HepG2 (cell line): ENCODE results near the gene CTBP1. TPM values are rescaled to one million over a fixed set of nuclear protein-coding genes. Genes with fewer than 3 reads are reported as not detected.

ENCODE experiments used
- ARID3A ChIP-seq: IDR thresholded peaks from 2 replicates; pipeline ENCODE4 v1.6.1; 2012; ENCODE audit warnings: low read depth, low read length, improper control_type of control experiment
- BCL3 ChIP-seq: sonication (generic); formaldehyde crosslinking; IDR thresholded peaks from 2 replicates; pipeline ENCODE4 v1.5.1; 2020; ENCODE audit warnings: mild to moderate bottlenecking, missing genetic modification reagents, moderate library complexity
- GLMP ChIP-seq: sonication (generic); formaldehyde crosslinking; IDR thresholded peaks from 2 replicates; pipeline ENCODE4 v1.9.0; 2021; ENCODE audit warnings: missing genetic modification reagents, mild to moderate bottlenecking, borderline replicate concordance
- HNRNPH1 ChIP-seq: fragments of 200-400 bp; formaldehyde crosslinking; optimal IDR thresholded peaks from 2 replicates; pipeline ENCODE3; 2017; ENCODE audit warnings: mild to moderate bottlenecking, low read depth, low read length
- HOXA5 ChIP-seq: sonication (generic); formaldehyde crosslinking; IDR thresholded peaks from 2 replicates; pipeline ENCODE4 v1.4.0; 2020; ENCODE audit warnings: missing genetic modification reagents
- MBNL3 ChIP-seq: fragments of 250-450 bp; sonication (Bioruptor Pico); conservative IDR thresholded peaks from 2 replicates; pipeline ENCODE4 v1.8.0; 2022; ENCODE audit warnings: mild to moderate bottlenecking, inconsistent platforms
- MLLT10 ChIP-seq: sonication (generic); formaldehyde crosslinking; IDR thresholded peaks from 2 replicates; pipeline ENCODE4 v1.4.0; 2020; ENCODE audit warnings: missing genetic modification reagents
- NCOA5 ChIP-seq: sonication (generic); formaldehyde crosslinking; IDR thresholded peaks from 2 replicates; pipeline ENCODE4 v1.4.0; 2020; ENCODE audit warnings: missing genetic modification reagents
- SNAPC5 ChIP-seq: sonication (generic); formaldehyde crosslinking; IDR thresholded peaks from 2 replicates; pipeline ENCODE4 v1.8.1; 2023; ENCODE audit warnings: mild to moderate bottlenecking, missing genetic modification reagents, borderline replicate concordance
- TARDBP ChIP-seq: sonication (generic); formaldehyde crosslinking; IDR thresholded peaks from 2 replicates; pipeline ENCODE4 v1.8.0; 2022; ENCODE audit warnings: mild to moderate bottlenecking, missing genetic modification reagents
- TBX3 ChIP-seq: fragments of 450-650 bp; IDR thresholded peaks from 2 replicates; pipeline ENCODE4 v1.6.1; 2017; ENCODE audit warnings: antibody characterized with exemption, mild to moderate bottlenecking, inconsistent platforms, borderline replicate concordance
- YY1 ChIP-seq: IDR thresholded peaks from 2 replicates; pipeline ENCODE4 v1.6.1; 2011; ENCODE audit warnings: low read length, low read depth, moderate library complexity, mild to moderate bottlenecking; ENCODE audit not compliant: insufficient read depth, insufficient replicate concordance
- ZBTB7B ChIP-seq: sonication (generic); formaldehyde crosslinking; IDR thresholded peaks from 2 replicates; pipeline ENCODE4 v1.4.0; 2020; ENCODE audit warnings: missing genetic modification reagents
- ZC3H4 ChIP-seq: sonication (generic); formaldehyde crosslinking; IDR thresholded peaks from 2 replicates; pipeline ENCODE4 v1.4.0; 2020; ENCODE audit warnings: missing genetic modification reagents, borderline replicate concordance
- ZFP37 ChIP-seq: sonication (generic); formaldehyde crosslinking; IDR thresholded peaks from 2 replicates; pipeline ENCODE4 v1.4.0; 2020; ENCODE audit warnings: missing genetic modification reagents, borderline replicate concordance
- ZNF225 ChIP-seq: sonication (generic); formaldehyde crosslinking; IDR thresholded peaks from 2 replicates; pipeline ENCODE4 v1.4.0; 2020; ENCODE audit warnings: mild to moderate bottlenecking, missing genetic modification reagents
- ZNF292 ChIP-seq: sonication (generic); formaldehyde crosslinking; IDR thresholded peaks from 2 replicates; pipeline ENCODE4 v1.8.1; 2022; ENCODE audit warnings: mild to moderate bottlenecking, low read depth, missing genetic modification reagents, borderline replicate concordance
- ZNF547 ChIP-seq: sonication (generic); formaldehyde crosslinking; IDR thresholded peaks from 2 replicates; pipeline ENCODE4 v1.5.1; 2020; ENCODE audit warnings: mild to moderate bottlenecking, missing genetic modification reagents
- ZNF574 ChIP-seq: sonication (generic); formaldehyde crosslinking; IDR thresholded peaks from 2 replicates; pipeline ENCODE4 v1.4.0; 2020; ENCODE audit warnings: missing genetic modification reagents
- ZNF629 ChIP-seq: sonication (generic); formaldehyde crosslinking; conservative IDR thresholded peaks from 2 replicates; pipeline ENCODE4 v1.5.0; 2020; ENCODE audit warnings: missing genetic modification reagents
- ZNF724P ChIP-seq: sonication (generic); formaldehyde crosslinking; IDR thresholded peaks from 2 replicates; pipeline ENCODE4 v1.8.0; 2022; ENCODE audit warnings: missing genetic modification reagents, borderline replicate concordance
- ZNF772 ChIP-seq: sonication (generic); formaldehyde crosslinking; IDR thresholded peaks from 2 replicates; pipeline ENCODE4 v1.5.0; 2020; ENCODE audit warnings: mild to moderate bottlenecking, missing genetic modification reagents
- ZSCAN21 ChIP-seq: sonication (generic); formaldehyde crosslinking; IDR thresholded peaks from 2 replicates; pipeline ENCODE4 v1.8.0; 2022; ENCODE audit warnings: mild to moderate bottlenecking, missing genetic modification reagents, moderate library complexity, borderline replicate concordance
- polyA plus RNA-seq, 8 experiments: library from polyadenylated mRNA; depleted of rRNA in 3 of 8; stranded (reverse) in 7 of 8; unstranded in 1 of 8; fragments of >200 nt; fragmentation: Illumina TruSeq in 4 of 8; extraction: Trizol in 4 of 8; gene quantifications; 2 replicates each; pipeline versions ENCODE4 v1.2.1 to v1.2.3, GENCODE V29; 2011 to 2016; ENCODE audit warnings: low read depth in 4 of 8, missing spikeins in 1 of 8, mixed read lengths in 1 of 8; ENCODE audit not compliant: insufficient read depth in 1 of 8
- total RNA-seq, 5 experiments: library from RNA; depleted of rRNA; stranded (reverse); fragments of >200 nt; fragmentation: Illumina TruSeq; extraction: Trizol; gene quantifications; 2 replicates each; pipeline ENCODE4 v1.2.3, GENCODE V29; 2016; ENCODE audit warnings: low read depth in 1 of 5

Gene CTBP1
- total and polyA plus RNA-seq, 2 of the 13 experiments (the other 11 are each of a cell fraction or from before 2014, with no cell fraction given) = 78.5 to 112 TPM

GRCh38 chr4:1204828-1205585, 43.9 kb downstream of the CTBP1 start (continued):
- TF ChIP-seq GLMP = no peak
- TF ChIP-seq TBX3 = no peak
- TF ChIP-seq SNAPC5 (CRISPR knock-in tag) = peak; percentile 72; the same call in 1 of the 2 replicates
- 0 out of 2 replicates have a peak, but pooled peaks have one; percentile 63 for TF ChIP-seq ZNF225 (CRISPR knock-in tag)
- TF ChIP-seq ZNF547 (CRISPR knock-in tag) = peak; percentile 90
- TF ChIP-seq HNRNPH1 = no peak
- no peak for TF ChIP-seq NCOA5
- peak; percentile 82 for TF ChIP-seq ZNF772 (CRISPR knock-in tag)
- TF ChIP-seq MBNL3 (CRISPR knock-in tag) = no peak
- no peak for TF ChIP-seq ZNF629 (CRISPR knock-in tag)
- TF ChIP-seq ZNF574 (CRISPR knock-in tag) = peak; percentile 81
- no peak for TF ChIP-seq YY1
- TF ChIP-seq ZFP37 = no peak
- no peak for TF ChIP-seq MLLT10 (CRISPR knock-in tag)
- peak; percentile 94 for TF ChIP-seq ZSCAN21 (CRISPR knock-in tag)
- TF ChIP-seq BCL3 (CRISPR knock-in tag) = peak; percentile 72; the same call in 1 of the 2 replicates
- TF ChIP-seq ARID3A = no peak
- no peak for TF ChIP-seq HOXA5 (CRISPR knock-in tag)
- TF ChIP-seq ZC3H4 (CRISPR knock-in tag) = no peak
- TF ChIP-seq TARDBP (CRISPR knock-in tag) = peak; percentile 88
- peak; percentile 73 for TF ChIP-seq ZBTB7B (CRISPR knock-in tag)
- TF ChIP-seq ZNF292 (CRISPR knock-in tag) = peak; percentile 81; the same call in 1 of the 2 replicates
- no peak for TF ChIP-seq ZNF724P (CRISPR knock-in tag)
